AG09309 (cell line): Measurements from ENCODE around the gene HARBI1.

Source experiments
- DNase-seq: peaks from one replicate; pipeline ENCODE4 v3.0.0-alpha.2; 2010; ENCODE audit warnings: low read depth
- H3K4me3 ChIP-seq: 2 replicates; pipeline ENCODE4 v1.5.1; 2011; ENCODE audit warnings: mild to moderate bottlenecking, low read depth, low read length, moderate library complexity; ENCODE audit not compliant: control insufficient read depth
- CTCF ChIP-seq: IDR thresholded peaks from 2 replicates; pipeline ENCODE4 v1.5.1; 2011; ENCODE audit warnings: mild to moderate bottlenecking, low read depth, low read length, inconsistent platforms; ENCODE audit not compliant: insufficient read depth, control insufficient read depth; ENCODE audit errors: missing control alignments

Gene HARBI1

GRCh38 chr11:46559815-46560214 lies 57.2 kb downstream of the HARBI1 start:
- no peak overlapping the region for H3K4me3 ChIP-seq
- TF ChIP-seq CTCF: no peak
- no peak for DNase-seq

GRCh38 chr11:46557684-46558151 lies 59.3 kb downstream of the HARBI1 start:
- no peak for TF ChIP-seq CTCF
- no peak overlapping the region for H3K4me3 ChIP-seq
- DNase-seq: no peak

GRCh38 chr11:46555267-46556054 lies 61.6 kb downstream of the HARBI1 start:
- no peak overlapping the region for H3K4me3 ChIP-seq
- DNase-seq: peak; percentile 46
- no peak for TF ChIP-seq CTCF

- TF ChIP-seq CTCF: no peak
- H3K4me3 ChIP-seq: no peak overlapping the region
- peak; percentile 57 for DNase-seq
Measured at GRCh38 chr11:46554213-46555147, 62.5 kb downstream of the HARBI1 start.

- DNase-seq: no peak
- no peak overlapping the region for H3K4me3 ChIP-seq
- TF ChIP-seq CTCF: no peak
Measured at GRCh38 chr11:46553814-46554212, 63.2 kb downstream of the HARBI1 start.
